ENCODE results near the gene UBE2G1. TPM values are rescaled to one million over a fixed set of nuclear protein-coding genes. Genes with fewer than 3 reads are reported as not detected.

The UBE2G1 gene
- total RNA-seq, 1 experiment from 2014 or later, result 65.1 TPM

DNA sequence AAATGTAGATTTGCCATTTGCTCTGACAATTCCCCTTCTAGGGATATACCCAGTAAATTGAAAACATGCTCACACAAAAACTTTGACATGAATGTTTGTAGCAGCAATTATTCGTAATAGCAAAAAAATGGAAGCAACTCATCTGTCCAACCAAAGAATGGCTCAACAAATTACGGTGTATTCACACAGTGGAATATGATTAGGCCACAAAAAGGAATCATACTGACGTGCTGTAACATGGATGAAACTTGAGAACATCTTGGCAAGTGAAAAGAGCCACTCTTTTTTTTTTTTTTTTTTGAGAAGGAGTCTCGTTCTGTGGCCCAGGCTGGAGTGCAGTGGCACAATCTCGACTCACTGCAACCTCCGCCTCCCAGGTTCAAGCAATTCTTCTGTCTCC is 43.2 kb upstream of the UBE2G1 start:
- DNase-seq (ENCODE audit: unreplicated experiment), result peak; percentile 34
- BruUV-seq (replicated peaks), result no TSS peak
- H3K4me3 Mint-ChIP-seq (ENCODE audit: unreplicated experiment), result no peak overlapping the region
- H3K27me3 Mint-ChIP-seq (ENCODE audit: insufficient read depth, unreplicated experiment), result no peaks in the 10 kb centered on the region
- TF ChIP-seq CTCF (IDR thresholded peaks at IDR 0.05; ENCODE audit: unreplicated experiment), result no peak
- H3K4me1 Mint-ChIP-seq (ENCODE audit: insufficient read depth, unreplicated experiment), result peaks cover 9% of the 10 kb centered on the region
- no peak overlapping the region for H3K27ac Mint-ChIP-seq (ENCODE audit: low read depth, unreplicated experiment)
- ChIA-PET POLR2A (no interaction called here), CTCF (no interaction called here)
- intact Hi-C loops (cut with micrococcal nuclease), result no loop called here
- H3K36me3 Mint-ChIP-seq (ENCODE audit: insufficient read depth, unreplicated experiment), result no peaks in the 10 kb centered on the region
- no peaks in the 10 kb centered on the region for H3K9me3 Mint-ChIP-seq (ENCODE audit: unreplicated experiment)

DNA sequence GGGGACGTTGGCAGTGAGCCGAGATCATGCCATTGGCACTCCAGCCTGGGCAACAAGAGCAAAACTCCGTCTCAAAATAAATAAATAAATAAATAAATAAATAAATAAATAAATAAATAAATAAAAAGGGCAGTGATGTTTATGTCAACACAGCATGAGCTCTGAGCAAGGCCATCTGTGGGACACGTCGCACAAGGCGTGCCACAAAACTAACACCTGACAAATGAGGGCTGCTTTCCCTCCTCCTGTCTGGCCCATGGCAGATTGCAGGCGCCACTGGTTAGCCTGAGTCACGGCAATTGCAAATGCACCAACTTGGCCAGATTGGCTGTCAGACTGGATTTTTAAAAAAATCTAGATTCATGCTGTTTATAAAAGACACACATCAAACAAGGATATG is 41.4 kb upstream of the UBE2G1 start:
- TF ChIP-seq CTCF (IDR thresholded peaks at IDR 0.05; ENCODE audit: unreplicated experiment), result no peak
- H3K4me1 Mint-ChIP-seq (ENCODE audit: insufficient read depth, unreplicated experiment), result no peaks in the 10 kb centered on the region
- no peaks in the 10 kb centered on the region for H3K36me3 Mint-ChIP-seq (ENCODE audit: insufficient read depth, unreplicated experiment)
- CTCF ChIA-PET, result interaction anchor here (0.6 to 1.1 kb wide), 5 partner anchors 11 to 207 kb away, joined by 3 to 4 read pairs (median 4); no protein-coding TSS in a partner anchor
- H3K27me3 Mint-ChIP-seq (ENCODE audit: insufficient read depth, unreplicated experiment), result no peaks in the 10 kb centered on the region
- intact Hi-C loops (cut with micrococcal nuclease), result no loop called here
- POLR2A ChIA-PET, result interaction anchor here (0.5 to 1.2 kb wide), 2 partner anchors 16 to 192 kb away, joined by 3 to 4 read pairs; no protein-coding TSS in a partner anchor
- H3K4me3 Mint-ChIP-seq (ENCODE audit: unreplicated experiment), result no peak overlapping the region
- H3K9me3 Mint-ChIP-seq (ENCODE audit: unreplicated experiment), result no peaks in the 10 kb centered on the region
- DNase-seq (ENCODE audit: unreplicated experiment), result no peak
- BruUV-seq (replicated peaks), result no TSS peak
- no peak overlapping the region for H3K27ac Mint-ChIP-seq (ENCODE audit: low read depth, unreplicated experiment)

DNA sequence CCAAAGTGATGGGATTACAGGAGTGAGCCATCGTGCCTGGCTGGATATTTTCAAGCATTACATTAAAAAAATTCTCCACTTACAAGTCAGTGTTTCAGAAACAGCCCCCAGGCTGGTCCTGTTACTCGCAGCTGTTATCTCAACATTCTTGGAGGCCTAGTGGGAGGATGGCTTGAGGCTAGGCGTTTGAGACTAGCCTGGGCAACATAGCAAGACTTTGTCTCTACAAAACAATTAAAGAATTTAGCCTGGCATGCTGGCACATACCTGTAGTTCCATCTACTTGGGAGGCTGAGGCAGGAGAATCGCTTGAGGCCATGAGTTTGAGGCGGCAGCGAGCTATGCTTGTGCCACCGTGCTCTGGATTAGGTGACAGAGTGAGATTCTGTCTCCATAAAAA is 40.7 kb upstream of the UBE2G1 start:
- Mint-ChIP-seq H3K36me3 (ENCODE audit: insufficient read depth, unreplicated experiment) (no peaks in the 10 kb centered on the region), H3K27me3 (ENCODE audit: insufficient read depth, unreplicated experiment) (no peaks in the 10 kb centered on the region), H3K4me3 (ENCODE audit: unreplicated experiment) (no peak overlapping the region), H3K9me3 (ENCODE audit: unreplicated experiment) (no peaks in the 10 kb centered on the region), H3K4me1 (ENCODE audit: insufficient read depth, unreplicated experiment) (no peaks in the 10 kb centered on the region), H3K27ac (ENCODE audit: low read depth, unreplicated experiment) (no peak overlapping the region)
- no peak for TF ChIP-seq CTCF (IDR thresholded peaks at IDR 0.05; ENCODE audit: unreplicated experiment)
- no peak for DNase-seq (ENCODE audit: unreplicated experiment)
- BruUV-seq (replicated peaks), result no TSS peak
- CTCF ChIA-PET, result interaction anchor here (0.7 to 1.6 kb wide), 5 partner anchors 14 to 464 kb away, joined by 3 to 7 read pairs (median 4); no protein-coding TSS in a partner anchor
- intact Hi-C loops (cut with micrococcal nuclease), result no loop called here
- POLR2A ChIA-PET, result interaction anchor here (0.5 to 1.2 kb wide), 3 partner anchors 16 to 191 kb away, joined by 3 to 5 read pairs (median 4); no protein-coding TSS in a partner anchor

- no peak overlapping the region for H3K27ac Mint-ChIP-seq (ENCODE audit: low read depth, unreplicated experiment)
- DNase-seq (ENCODE audit: unreplicated experiment), result no peak
- no peak for TF ChIP-seq CTCF (IDR thresholded peaks at IDR 0.05; ENCODE audit: unreplicated experiment)
- H3K4me3 Mint-ChIP-seq (ENCODE audit: unreplicated experiment), result no peak overlapping the region
- BruUV-seq (replicated peaks), result no TSS peak
- H3K9me3 Mint-ChIP-seq (ENCODE audit: unreplicated experiment), result no peaks in the 10 kb centered on the region
- ChIA-PET CTCF (interaction anchor here (0.7 to 1.6 kb wide), 8 partner anchors 10 to 463 kb away, joined by 3 to 7 read pairs (median 3); no protein-coding TSS in a partner anchor), POLR2A (no interaction called here)
- no peaks in the 10 kb centered on the region for H3K27me3 Mint-ChIP-seq (ENCODE audit: insufficient read depth, unreplicated experiment)
- no peaks in the 10 kb centered on the region for H3K36me3 Mint-ChIP-seq (ENCODE audit: insufficient read depth, unreplicated experiment)
- intact Hi-C loops (cut with micrococcal nuclease), result no loop called here
- no peaks in the 10 kb centered on the region for H3K4me1 Mint-ChIP-seq (ENCODE audit: insufficient read depth, unreplicated experiment)
Observed at GRCh38 chr17:4406386-4406785, 39.9 kb upstream of the UBE2G1 start.
